Caco-2 (cell line): ENCODE data around the gene GP9. TPM values are rescaled to one million over a fixed set of nuclear protein-coding genes. Genes with fewer than 3 reads are reported as not detected.

Source experiments
- BruUV-seq: library from RNA; stranded (reverse); fragments of 400-500 nt; replicated peaks from 2 replicates; lab custom pipeline; 2021; lab: Mats Ljungman, UMichigan
- CTCF ChIA-PET: fragments of 300-600 bp; sonication (Branson Sonifier 250); formaldehyde crosslinking; loops from one replicate; lab custom pipeline; 2022; ENCODE audit warnings: antibody characterized with exemption; lab: Charles Lee
- POLR2A ChIA-PET: fragments of 300-600 bp; sonication (Branson Sonifier 250); formaldehyde crosslinking; loops from one replicate; lab custom pipeline; 2022; ENCODE audit warnings: antibody characterized with exemption; lab: Charles Lee
- DNase-seq, 2 experiments: peaks; one replicate each; pipeline versions ENCODE4 v3.0.0 to v3.0.0-alpha.2; 2020 to 2022
- H3K27me3 ChIP-seq: replicated peaks from 2 replicates; pipeline ENCODE4 v1.6.0; 2011; ENCODE audit warnings: low read length; ENCODE audit not compliant: control insufficient read depth, insufficient read depth
- H3K36me3 ChIP-seq: 2 replicates; pipeline ENCODE4 v1.5.1; 2011; ENCODE audit warnings: low read length; ENCODE audit not compliant: control insufficient read depth, insufficient read depth
- H3K4me1 ChIP-seq: fragments of 250-450 bp; sonication (Bioruptor Pico); 2 replicates; pipeline ENCODE4 v1.5.1; 2020; ENCODE audit warnings: mild to moderate bottlenecking
- H3K4me3 ChIP-seq: 2 replicates; pipeline ENCODE4 v1.5.1; 2011; ENCODE audit warnings: low read depth, mild to moderate bottlenecking, control low read depth, low read length
- H3K9me3 ChIP-seq: fragments of 250-450 bp; sonication (Bioruptor Pico); 2 replicates; pipeline ENCODE4 v1.5.1; 2020; ENCODE audit warnings: mild to moderate bottlenecking, moderate library complexity
- H3K27ac Mint-ChIP-seq: one replicate; pipeline ENCODE4 v1.8.0; 2022; ENCODE audit warnings: mixed read lengths; ENCODE audit not compliant: unreplicated experiment
- H3K27me3 Mint-ChIP-seq: one replicate; pipeline ENCODE4 v1.8.0; 2022; ENCODE audit warnings: mixed read lengths; ENCODE audit not compliant: insufficient read depth, unreplicated experiment
- H3K36me3 Mint-ChIP-seq: one replicate; pipeline ENCODE4 v1.8.0; 2022; ENCODE audit warnings: mild to moderate bottlenecking, mixed read lengths; ENCODE audit not compliant: insufficient read depth, unreplicated experiment
- H3K4me1 Mint-ChIP-seq: one replicate; pipeline ENCODE4 v1.8.0; 2022; ENCODE audit warnings: low read depth, mixed read lengths; ENCODE audit not compliant: unreplicated experiment
- H3K4me3 Mint-ChIP-seq: one replicate; pipeline ENCODE4 v1.8.0; 2022; ENCODE audit warnings: mild to moderate bottlenecking, moderate library complexity, mixed read lengths; ENCODE audit not compliant: unreplicated experiment
- H3K9me3 Mint-ChIP-seq: one replicate; pipeline ENCODE4 v1.8.0; 2022; ENCODE audit warnings: mixed read lengths; ENCODE audit not compliant: unreplicated experiment
- intact Hi-C: fragments of 100-400 bp; cut with micrococcal nuclease; formaldehyde crosslinking; loops from one replicate; pipeline ENCODE4 v1.10.0; 2022; ENCODE audit not compliant: unreplicated experiment
- total RNA-seq: library from RNA; stranded (reverse); gene quantifications from 2 replicates; pipeline ENCODE4 v1.2.3, GENCODE V29; 2022
- TF ChIP-seq, protein P1 (sequence below), 2 experiments: fragments of 200-600 bp in 1 of 2; IDR thresholded peaks; 1 replicate in 1 of 2; 2 replicates in 1 of 2; pipeline versions ENCODE4 v1.5.1 to v1.8.0; 2011 to 2022; ENCODE audit warnings: antibody characterized with exemption in 1 of 2, control low read depth in 1 of 2, inconsistent platforms in 1 of 2, low read depth in 1 of 2, low read length in 1 of 2, mild to moderate bottlenecking in 1 of 2, moderate library complexity in 1 of 2; ENCODE audit not compliant: insufficient read depth in 1 of 2, severe bottlenecking in 1 of 2, unreplicated experiment in 1 of 2

GP9 gene
- total RNA-seq, 1 experiment from 2014 or later: not detected

DNA sequence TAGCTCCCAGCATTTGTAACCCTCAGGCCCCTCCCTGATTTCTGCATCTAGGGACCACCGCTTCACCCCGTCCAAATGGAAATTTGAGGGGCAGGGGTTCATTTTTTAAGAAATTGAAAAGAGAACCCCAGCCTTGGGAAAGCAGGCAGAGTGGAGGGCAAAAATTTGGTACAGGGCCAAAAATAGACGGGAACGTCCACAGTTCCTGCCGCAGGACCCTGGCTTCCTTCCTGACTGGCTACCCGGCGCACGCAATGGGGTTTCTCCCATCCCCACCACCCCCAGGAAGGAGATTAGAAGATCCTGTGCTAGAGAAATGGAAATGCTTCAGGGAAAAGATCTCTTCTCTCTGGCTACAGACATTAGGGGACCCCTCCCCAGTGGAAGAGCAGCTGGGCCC, 20.9 kb downstream of the GP9 start:
- TF ChIP-seq, protein P1, sequence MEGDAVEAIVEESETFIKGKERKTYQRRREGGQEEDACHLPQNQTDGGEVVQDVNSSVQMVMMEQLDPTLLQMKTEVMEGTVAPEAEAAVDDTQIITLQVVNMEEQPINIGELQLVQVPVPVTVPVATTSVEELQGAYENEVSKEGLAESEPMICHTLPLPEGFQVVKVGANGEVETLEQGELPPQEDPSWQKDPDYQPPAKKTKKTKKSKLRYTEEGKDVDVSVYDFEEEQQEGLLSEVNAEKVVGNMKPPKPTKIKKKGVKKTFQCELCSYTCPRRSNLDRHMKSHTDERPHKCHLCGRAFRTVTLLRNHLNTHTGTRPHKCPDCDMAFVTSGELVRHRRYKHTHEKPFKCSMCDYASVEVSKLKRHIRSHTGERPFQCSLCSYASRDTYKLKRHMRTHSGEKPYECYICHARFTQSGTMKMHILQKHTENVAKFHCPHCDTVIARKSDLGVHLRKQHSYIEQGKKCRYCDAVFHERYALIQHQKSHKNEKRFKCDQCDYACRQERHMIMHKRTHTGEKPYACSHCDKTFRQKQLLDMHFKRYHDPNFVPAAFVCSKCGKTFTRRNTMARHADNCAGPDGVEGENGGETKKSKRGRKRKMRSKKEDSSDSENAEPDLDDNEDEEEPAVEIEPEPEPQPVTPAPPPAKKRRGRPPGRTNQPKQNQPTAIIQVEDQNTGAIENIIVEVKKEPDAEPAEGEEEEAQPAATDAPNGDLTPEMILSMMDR (IDR thresholded peaks at IDR 0.05; ENCODE audit: insufficient read depth in 1 of 2, low read depth in 1 of 2, low read length in 1 of 2, severe bottlenecking in 1 of 2, unreplicated experiment in 1 of 2): no peak
- intact Hi-C loops: no loop called here

DNA sequence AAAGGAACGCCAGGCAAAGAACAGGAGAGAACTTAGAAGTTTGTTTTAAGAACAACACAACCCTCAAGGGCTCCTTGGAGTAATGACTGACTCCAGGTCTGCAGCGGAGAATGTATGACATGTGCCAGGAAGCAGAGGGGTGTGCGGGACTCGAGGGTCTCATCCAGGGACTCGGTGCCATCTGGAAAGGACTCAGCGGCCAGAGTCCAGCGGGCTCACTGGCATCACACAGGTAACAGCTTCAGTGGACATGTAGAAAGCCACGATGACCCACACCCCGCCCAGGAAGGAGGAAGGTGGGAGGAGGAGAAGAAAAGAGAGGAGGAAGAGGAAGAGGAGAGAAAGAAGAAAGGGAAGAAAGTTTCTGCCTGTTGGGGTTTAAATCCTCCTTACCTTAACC, 21.4 kb downstream of the GP9 start:
- no peak overlapping the region for H3K27ac Mint-ChIP-seq

More for the DNA sequence above, 20.9 kb downstream of the GP9 start:
- Histone ChIP-seq H3K36me3 (no peaks in the 10 kb centered on the region), H3K4me3 (no peak overlapping the region), H3K27me3 (no peaks in the 10 kb centered on the region), H3K4me1 (no peaks in the 10 kb centered on the region), H3K9me3 (no peaks in the 10 kb centered on the region)
- ChIA-PET POLR2A (no interaction called here), CTCF (no interaction called here)
- Mint-ChIP-seq H3K4me1 (no peaks in the 10 kb centered on the region), H3K4me3 (no peak overlapping the region), H3K9me3 (no peaks in the 10 kb centered on the region), H3K27me3 (no peaks in the 10 kb centered on the region), H3K27ac (no peak overlapping the region), H3K36me3 (no peaks in the 10 kb centered on the region)
- no peak for DNase-seq
- no TSS peak for BruUV-seq

DNA sequence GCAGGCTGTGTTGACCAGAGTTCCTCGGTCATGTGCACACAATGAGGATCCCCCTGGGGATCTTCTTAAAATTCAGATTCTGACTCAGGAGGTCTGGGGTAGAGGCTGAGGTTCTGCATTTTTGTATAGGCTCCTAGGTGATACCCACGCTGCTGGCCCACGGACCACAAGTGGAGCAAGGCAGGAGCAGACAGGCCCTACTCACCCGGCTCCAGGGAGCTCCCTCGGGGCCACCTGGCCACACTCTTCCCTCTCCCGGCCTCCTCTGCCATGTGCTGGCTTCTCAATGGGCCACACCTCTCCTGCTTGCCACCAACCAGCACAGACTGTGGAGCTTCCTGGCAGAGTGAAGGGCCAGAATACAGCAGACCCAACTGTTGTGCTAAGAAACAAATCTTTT, 23.9 kb downstream of the GP9 start:
- Mint-ChIP-seq H3K9me3 (no peaks in the 10 kb centered on the region), H3K27ac (no peak overlapping the region), H3K4me3 (no peak overlapping the region), H3K27me3 (no peaks in the 10 kb centered on the region), H3K4me1 (no peaks in the 10 kb centered on the region), H3K36me3 (no peaks in the 10 kb centered on the region)
- intact Hi-C loops: no loop called here
- no peaks in the 10 kb centered on the region for H3K9me3 ChIP-seq
- H3K27me3 ChIP-seq: no peaks in the 10 kb centered on the region
- POLR2A ChIA-PET: interaction anchor here (0.6 kb wide), 1 partner anchor 46 kb away, joined by 3 read pairs; no protein-coding TSS in a partner anchor
- no peaks in the 10 kb centered on the region for H3K36me3 ChIP-seq
- H3K4me1 ChIP-seq: no peaks in the 10 kb centered on the region
- TF ChIP-seq, protein P1 (IDR thresholded peaks at IDR 0.05; ENCODE audit: insufficient read depth in 1 of 2, low read depth in 1 of 2, low read length in 1 of 2, severe bottlenecking in 1 of 2, unreplicated experiment in 1 of 2): no peak
- CTCF ChIA-PET: interaction anchor here (1.4 kb wide), 1 partner anchor 31 kb away, joined by 6 read pairs; no protein-coding TSS in a partner anchor
- no peak overlapping the region for H3K4me3 ChIP-seq
- no TSS peak for BruUV-seq
- no peak for DNase-seq

More for the DNA sequence above, 21.4 kb downstream of the GP9 start:
- no peaks in the 10 kb centered on the region for H3K4me1 Mint-ChIP-seq
- TF ChIP-seq, protein P1 (IDR thresholded peaks at IDR 0.05; ENCODE audit: insufficient read depth in 1 of 2, low read depth in 1 of 2, low read length in 1 of 2, severe bottlenecking in 1 of 2, unreplicated experiment in 1 of 2): no peak
- no peak overlapping the region for H3K4me3 Mint-ChIP-seq
- BruUV-seq: no TSS peak
- no peaks in the 10 kb centered on the region for H3K4me1 ChIP-seq
- ChIA-PET POLR2A (no interaction called here), CTCF (no interaction called here)
- no peak overlapping the region for H3K4me3 ChIP-seq
- no peaks in the 10 kb centered on the region for H3K36me3 ChIP-seq
- no peaks in the 10 kb centered on the region for H3K27me3 ChIP-seq
- no peak for DNase-seq
- H3K27me3 Mint-ChIP-seq: no peaks in the 10 kb centered on the region
- no peaks in the 10 kb centered on the region for H3K9me3 Mint-ChIP-seq
- no peaks in the 10 kb centered on the region for H3K9me3 ChIP-seq
- H3K36me3 Mint-ChIP-seq: no peaks in the 10 kb centered on the region
- intact Hi-C loops: no loop called here
